GM06990 (cell line): ENCODE measurements around the gene OSM.

ENCODE experiments used
- DNase-seq: peaks from one replicate; pipeline ENCODE4 v3.0.0-alpha.2; 2011; ENCODE audit not compliant: insufficient read length; ENCODE audit errors: extremely low read depth
- H3K27me3 ChIP-seq: replicated peaks from 2 replicates; pipeline ENCODE4 v1.6.0; 2011; ENCODE audit warnings: low read length; ENCODE audit not compliant: control insufficient read depth, insufficient read depth
- H3K36me3 ChIP-seq: 2 replicates; pipeline ENCODE4 v1.5.1; 2011; ENCODE audit warnings: low read length; ENCODE audit not compliant: control insufficient read depth, insufficient read depth
- H3K4me3 ChIP-seq: replicated peaks from 2 replicates; pipeline ENCODE4 v1.5.1; 2011; ENCODE audit warnings: low read depth, mild to moderate bottlenecking, control low read depth, low read length
- CTCF ChIP-seq: IDR thresholded peaks from 2 replicates; pipeline ENCODE4 v1.5.1; 2011; ENCODE audit warnings: low read length, control low read depth, mild to moderate bottlenecking, inconsistent platforms; ENCODE audit not compliant: insufficient read depth, poor library complexity, severe bottlenecking

Gene OSM

DNA sequence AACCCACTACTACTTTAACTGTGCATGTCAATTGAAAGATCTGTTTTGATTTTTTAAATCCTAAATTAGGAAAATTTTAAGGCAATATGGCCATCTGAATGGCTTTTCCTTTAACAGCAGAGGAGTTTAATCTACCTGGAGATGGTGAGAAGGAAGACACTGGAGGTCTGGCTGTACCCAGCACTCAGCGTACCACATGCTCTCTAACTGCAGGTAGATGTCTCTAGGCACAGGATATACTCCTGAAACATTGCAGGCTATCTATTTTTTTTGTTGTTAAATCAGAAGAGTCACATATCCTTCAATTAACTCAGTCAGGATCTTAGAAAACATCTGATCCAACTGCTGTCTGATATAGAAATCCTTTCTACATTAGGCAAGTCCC is 40.0 kb upstream of the OSM start:
- no peaks in the 10 kb centered on the region for H3K27me3 ChIP-seq
- peak overlapping the region; percentile 16 for H3K4me3 ChIP-seq
- DNase-seq = no peak
- no peak for TF ChIP-seq CTCF
- H3K36me3 ChIP-seq = peaks cover 7% of the 10 kb centered on the region

DNA sequence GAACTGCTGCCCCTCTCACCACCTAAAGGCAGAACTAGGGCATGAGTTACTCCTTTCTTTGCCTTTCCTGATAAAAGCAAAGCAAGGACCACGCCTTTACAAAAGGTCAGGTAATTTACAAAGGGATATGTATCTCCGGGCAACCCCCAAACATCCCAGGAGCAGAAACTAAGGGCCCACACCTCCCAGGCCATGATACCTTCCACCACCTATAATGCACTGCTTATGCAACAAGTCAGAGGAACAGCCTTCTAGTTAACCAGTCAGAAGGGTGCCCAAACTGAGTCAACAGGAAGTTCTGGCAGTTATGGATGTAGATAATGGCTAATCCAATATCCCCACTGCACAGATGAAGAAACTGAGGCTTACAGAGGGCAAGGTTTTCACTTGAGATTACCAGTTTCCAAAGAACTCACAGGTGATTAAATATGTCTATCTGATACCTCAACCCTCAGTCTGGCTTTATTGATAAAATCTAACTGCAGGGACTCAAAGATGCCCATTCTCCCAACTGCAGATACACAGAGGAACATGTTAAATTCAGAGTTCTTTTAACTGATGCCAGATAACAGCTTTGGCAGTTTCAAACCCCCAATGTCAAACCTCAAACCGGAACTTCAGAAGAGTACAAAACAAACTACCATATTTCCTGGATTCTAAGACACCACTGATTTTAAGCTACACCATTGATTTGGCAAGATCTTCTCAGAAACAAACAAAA is 39.4 kb upstream of the OSM start:
- H3K4me3 ChIP-seq = peak overlapping the region; percentile 47
- TF ChIP-seq CTCF = no peak
- peaks cover 8% of the 10 kb centered on the region for H3K36me3 ChIP-seq
- no peak for DNase-seq
- no peaks in the 10 kb centered on the region for H3K27me3 ChIP-seq

DNA sequence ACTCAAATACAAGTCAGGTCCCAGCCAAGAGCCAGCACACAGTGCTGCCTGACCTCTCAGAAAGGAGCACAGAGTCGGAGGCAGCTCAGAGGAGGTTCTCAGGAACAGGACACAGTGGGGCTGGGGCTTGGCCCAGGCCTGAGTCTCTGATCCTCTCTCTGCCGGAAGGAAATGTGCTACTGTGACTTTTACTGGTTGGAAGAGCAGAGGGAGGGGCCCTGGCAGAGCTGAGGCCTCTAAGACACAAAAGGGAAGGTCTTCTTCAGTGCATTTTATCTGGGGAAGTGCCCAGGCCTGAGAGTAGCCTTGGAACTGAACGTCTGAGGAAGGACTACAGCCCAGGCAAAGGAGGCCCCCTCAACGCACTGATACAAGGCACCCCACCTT is 38.9 kb upstream of the OSM start:
- peak; percentile 72 for DNase-seq
- no peak for TF ChIP-seq CTCF
- Histone ChIP-seq H3K4me3 (peak overlapping the region; percentile 47), H3K27me3 (no peaks in the 10 kb centered on the region), H3K36me3 (peaks cover 11% of the 10 kb centered on the region)

GRCh38 chr22:30304495-30305244 is 38.0 kb upstream of the OSM start:
- H3K36me3 ChIP-seq = peaks cover 15% of the 10 kb centered on the region
- H3K27me3 ChIP-seq = no peaks in the 10 kb centered on the region
- TF ChIP-seq CTCF = no peak
- DNase-seq = no peak
- H3K4me3 ChIP-seq = no peak overlapping the region

DNA sequence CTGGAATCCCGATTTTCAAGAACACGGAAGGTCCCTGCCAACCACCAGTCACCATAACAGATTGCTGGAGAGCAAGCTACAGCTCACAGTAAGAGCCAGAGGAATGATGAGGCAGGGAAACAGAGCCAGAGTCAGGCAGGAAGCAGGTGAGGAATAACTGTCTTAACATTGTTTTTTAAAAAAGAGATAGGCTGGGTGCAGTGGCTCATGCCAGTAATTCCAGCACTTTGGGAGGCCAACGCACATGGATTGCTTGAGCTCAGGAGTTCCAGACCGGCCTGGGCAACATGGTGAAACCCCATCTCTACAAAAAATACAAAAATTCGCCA is 36.1 kb upstream of the OSM start:
- no peak for DNase-seq
- Histone ChIP-seq H3K27me3 (no peaks in the 10 kb centered on the region), H3K36me3 (peaks cover 28% of the 10 kb centered on the region), H3K4me3 (no peak overlapping the region)
- no peak for TF ChIP-seq CTCF
